H1 (cell line): ENCODE measurements around the gene NCF4. TPM values are rescaled to one million over a fixed set of nuclear protein-coding genes. Genes with fewer than 3 reads are reported as not detected.

Experiments used
- CTCF ChIA-PET: fragments of 300-600 bp; sonication (Branson Sonifier 250); formaldehyde crosslinking; loops from one replicate; lab custom pipeline; 2021; ENCODE audit not compliant: partially characterized antibody; lab: Charles Lee
- POLR2A ChIA-PET: fragments of 300-600 bp; sonication (Branson Sonifier 250); formaldehyde crosslinking; loops from one replicate; lab custom pipeline; 2021; ENCODE audit warnings: inconsistent platforms; ENCODE audit not compliant: partially characterized antibody; lab: Charles Lee
- DNase-seq, 2 experiments: peaks; one replicate each; pipeline versions ENCODE4 v3.0.0 to v3.0.0-alpha.2; 2010 to 2022; ENCODE audit warnings: low spot score in 2 of 2, low read depth in 1 of 2, mixed read lengths in 1 of 2
- FAIRE-seq: peaks from 2 replicates; lab custom pipeline; 2011; peaks lifted over from hg19 to GRCh38; lab: Jason Lieb, UNC
- H2AFZ ChIP-seq: 2 replicates; pipeline ENCODE4 v1.8.1; 2012; ENCODE audit warnings: low read length, inconsistent platforms
- H2AK5ac ChIP-seq: 2 replicates; pipeline ENCODE4 v1.6.1; 2013; ENCODE audit warnings: low read depth, low read length
- H2BK120ac ChIP-seq: replicated peaks from 2 replicates; pipeline ENCODE3; 2013; ENCODE audit warnings: low read depth, low read length, inconsistent platforms
- H2BK12ac ChIP-seq: 2 replicates; pipeline ENCODE4 v1.6.1; 2013; ENCODE audit warnings: low read depth, low read length
- H2BK15ac ChIP-seq: 2 replicates; pipeline ENCODE4 v1.6.1; 2013; ENCODE audit warnings: low read length
- H2BK20ac ChIP-seq: 2 replicates; pipeline ENCODE4 v1.6.1; 2013; ENCODE audit warnings: low read length
- H2BK5ac ChIP-seq: 2 replicates; pipeline ENCODE4 v1.6.1; 2013; ENCODE audit warnings: low read depth, low read length
- H3K14ac ChIP-seq: 2 replicates; pipeline ENCODE4 v1.6.1; 2013; ENCODE audit warnings: inconsistent platforms; ENCODE audit not compliant: insufficient read length
- H3K18ac ChIP-seq: 2 replicates; pipeline ENCODE4 v1.6.1; 2013; ENCODE audit warnings: low read length; ENCODE audit errors: extremely low read depth
- H3K23ac ChIP-seq: 2 replicates; pipeline ENCODE4 v1.6.1; 2013; ENCODE audit warnings: inconsistent platforms; ENCODE audit not compliant: insufficient read length
- H3K23me2 ChIP-seq: 2 replicates; pipeline ENCODE4 v1.6.1; 2013; ENCODE audit warnings: low read depth, low read length
- H3K27ac ChIP-seq: 2 replicates; pipeline ENCODE4 v1.6.1; 2011; ENCODE audit warnings: low read depth, low read length, inconsistent platforms
- H3K27me3 ChIP-seq, 4 experiments: replicated peaks in 1 of 4; 1 replicate in 1 of 4; 2 replicates in 3 of 4; pipeline versions ENCODE4 v1.6.1 to v1.8.1; 2011 to 2013; ENCODE audit warnings: low read length in 3 of 4, mild to moderate bottlenecking in 3 of 4, inconsistent platforms in 2 of 4, mixed read lengths in 2 of 4, moderate library complexity in 1 of 4; ENCODE audit not compliant: control insufficient read depth in 3 of 4, insufficient read depth in 3 of 4; ENCODE audit errors: extremely low read depth in 1 of 4
- H3K36me3 ChIP-seq, 4 experiments: 2 replicates each; pipeline versions ENCODE4 v1.6.1 to v1.8.1; 2011 to 2013; ENCODE audit warnings: mild to moderate bottlenecking in 4 of 4, low read length in 3 of 4, moderate library complexity in 2 of 4, control low read depth in 1 of 4, inconsistent platforms in 1 of 4; ENCODE audit not compliant: insufficient read depth in 4 of 4, control insufficient read depth in 2 of 4
- H3K4ac ChIP-seq: replicated peaks from 2 replicates; pipeline ENCODE3; 2013; ENCODE audit warnings: low read length, low read depth, mixed read lengths, inconsistent platforms; ENCODE audit not compliant: insufficient read length
- H3K4me1 ChIP-seq, 4 experiments: replicated peaks in 1 of 4; 1 replicate in 1 of 4; 2 replicates in 3 of 4; pipeline versions ENCODE4 v1.6.1 to v1.8.1; 2011 to 2013; ENCODE audit warnings: low read length in 3 of 4, inconsistent platforms in 2 of 4, mixed read lengths in 1 of 4; ENCODE audit not compliant: insufficient read depth in 4 of 4, control insufficient read depth in 3 of 4
- H3K4me2 ChIP-seq, 2 experiments: 2 replicates each; pipeline versions ENCODE4 v1.6.1 to v1.8.1; 2011 to 2013; ENCODE audit warnings: low read depth in 2 of 2, low read length in 2 of 2, control low read depth in 1 of 2, inconsistent platforms in 1 of 2, mild to moderate bottlenecking in 1 of 2; ENCODE audit not compliant: insufficient read depth in 1 of 2
- H3K4me3 ChIP-seq, 4 experiments: fragments of 200-600, 300-600 bp in 1 of 4; sonication (generic), shearing (Covaris generic), sonication (Bioruptor Twin) in 1 of 4; 2 replicates each; pipeline versions ENCODE4 v1.5.1 to v1.8.1; 2011 to 2016; ENCODE audit warnings: low read length in 4 of 4, low read depth in 3 of 4, control low read depth in 2 of 4, inconsistent platforms in 2 of 4, mild to moderate bottlenecking in 2 of 4, mixed read lengths in 1 of 4, moderate library complexity in 1 of 4; ENCODE audit not compliant: insufficient read depth in 2 of 4; ENCODE audit errors: extremely low read depth in 1 of 4
- H3K56ac ChIP-seq: replicated peaks from 2 replicates; pipeline ENCODE3; 2013; ENCODE audit warnings: low read depth, mild to moderate bottlenecking, mixed read lengths, low read length, inconsistent platforms; ENCODE audit not compliant: insufficient read length
- H3K79me1 ChIP-seq: 2 replicates; pipeline ENCODE4 v1.6.1; 2013; ENCODE audit warnings: low read depth, low read length, control low read depth
- H3K79me2 ChIP-seq, 2 experiments: 2 replicates each; pipeline versions ENCODE4 v1.6.1 to v1.8.1; 2012 to 2013; ENCODE audit warnings: low read length in 2 of 2, mild to moderate bottlenecking in 2 of 2, inconsistent platforms in 1 of 2; ENCODE audit not compliant: insufficient read depth in 2 of 2, control insufficient read depth in 1 of 2
- H3K9ac ChIP-seq, 4 experiments: replicated peaks in 1 of 4; 1 replicate in 1 of 4; 2 replicates in 3 of 4; pipeline versions ENCODE4 v1.6.1 to v1.8.1; 2011 to 2013; ENCODE audit warnings: low read depth in 3 of 4, low read length in 3 of 4, control low read depth in 2 of 4, mild to moderate bottlenecking in 2 of 4, moderate library complexity in 2 of 4, inconsistent platforms in 1 of 4; ENCODE audit errors: extremely low read depth in 1 of 4
- H3K9me3 ChIP-seq, 2 experiments: 2 replicates each; pipeline versions ENCODE4 v1.6.1 to v1.8.1; 2012 to 2013; ENCODE audit warnings: mild to moderate bottlenecking in 2 of 2, moderate library complexity in 2 of 2, control low read depth in 1 of 2, inconsistent platforms in 1 of 2, low read depth in 1 of 2, low read length in 1 of 2, mixed read lengths in 1 of 2; ENCODE audit not compliant: insufficient read depth in 2 of 2
- H4K20me1 ChIP-seq, 2 experiments: replicated peaks in 1 of 2; 2 replicates each; pipeline versions ENCODE3 to v1.8.1; 2011 to 2013; ENCODE audit warnings: inconsistent platforms in 2 of 2, low read length in 2 of 2, mild to moderate bottlenecking in 1 of 2; ENCODE audit not compliant: insufficient read depth in 2 of 2, control insufficient read depth in 1 of 2
- H4K5ac ChIP-seq: 2 replicates; pipeline ENCODE4 v1.6.1; 2013; ENCODE audit warnings: low read length, low read depth, mixed read lengths, inconsistent platforms; ENCODE audit not compliant: insufficient read length
- H4K8ac ChIP-seq: 2 replicates; pipeline ENCODE4 v1.8.0; 2013; ENCODE audit warnings: mild to moderate bottlenecking, moderate library complexity, low read length, inconsistent platforms; ENCODE audit not compliant: insufficient read depth; ENCODE audit errors: extremely low read depth
- H4K91ac ChIP-seq: replicated peaks from 2 replicates; pipeline ENCODE3; 2013; ENCODE audit warnings: low read length, mixed read lengths, inconsistent platforms; ENCODE audit not compliant: insufficient read length
- ATF3 ChIP-seq: IDR thresholded peaks from 2 replicates; pipeline ENCODE4 v1.6.1; 2011; ENCODE audit warnings: low read depth, mild to moderate bottlenecking, low read length; ENCODE audit not compliant: insufficient read depth
- NRF1 ChIP-seq: IDR thresholded peaks from 2 replicates; pipeline ENCODE4 v1.6.1; 2011; ENCODE audit warnings: mild to moderate bottlenecking, low read depth, low read length, improper control_type of control experiment
- SP4 ChIP-seq: IDR thresholded peaks from 2 replicates; pipeline ENCODE4 v1.6.1; 2012; ENCODE audit warnings: low read length, inconsistent platforms
- SUZ12 ChIP-seq: fragments of 200-600 bp; sonication (generic); IDR thresholded peaks from 2 replicates; pipeline ENCODE4 v1.6.1; 2012; ENCODE audit warnings: mild to moderate bottlenecking, inconsistent platforms, low read length, moderate library complexity, mixed read lengths
- WGBS, 2 experiments: shearing (Covaris generic) in 1 of 2; methylation state at CpG; one replicate each; pipeline versions ENCODE4 v1.1.6 to v1.1.7; 2013 to 2015; ENCODE audit warnings: low lambda C conversion rate in 2 of 2, mixed read lengths in 2 of 2, inconsistent platforms in 1 of 2, low coverage in 1 of 2, missing lambda C conversion rate in 1 of 2; ENCODE audit not compliant: insufficient replicate concordance in 2 of 2, insufficient coverage in 1 of 2, insufficient read length in 1 of 2; ENCODE audit errors: extremely low coverage in 1 of 2, missing lambda C conversion rate in 1 of 2; 5-methylcytosine and 5-hydroxymethylcytosine counted together
- polyA plus RNA-seq, 7 experiments: library from polyadenylated mRNA; depleted of rRNA in 3 of 7; stranded (reverse) in 5 of 7; unstranded in 2 of 7; fragments of >200 nt in 5 of 7; fragments of 200-250 nt in 2 of 7; gene quantifications; 1 replicate in 5 of 7; 2 replicates in 1 of 7; 4 replicates in 1 of 7; pipeline versions ENCODE4 v1.2.1 to v1.2.3, GENCODE V29; 2011 to 2013; ENCODE audit warnings: missing spikeins in 2 of 7, mixed read lengths in 2 of 7
- total RNA-seq: library from RNA; stranded (reverse); fragmentation: NEBNext Ultra II Directional; extraction: Animal tissue kit (Norgen Biotek cat#: 25700); gene quantifications from 2 replicates; pipeline ENCODE4 v1.2.1, GENCODE V29; 2021

NCF4 gene
- total and polyA plus RNA-seq, 2 of the 8 experiments (the other 6 are each of a cell fraction or from before 2014, with no cell fraction given): 0.20 TPM; not detected in 1

DNA sequence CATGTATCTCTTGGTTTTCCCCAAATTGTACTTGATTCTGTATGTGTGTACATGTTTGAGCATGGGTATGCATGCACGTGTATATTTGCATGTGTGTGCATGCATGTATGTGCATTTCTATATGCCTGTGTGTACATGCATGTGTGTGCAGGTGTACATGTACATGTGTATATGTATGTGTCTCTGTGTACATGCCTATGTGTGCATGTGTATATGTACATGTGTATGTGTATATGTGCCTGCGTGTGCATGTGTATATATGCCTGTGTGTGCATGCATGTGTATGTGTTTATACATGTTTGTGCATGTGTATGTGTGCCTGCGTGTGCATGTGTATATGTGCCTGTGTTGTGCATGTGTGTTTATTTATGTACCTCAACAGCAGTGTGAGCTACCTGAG lies 5.3 kb upstream of the NCF4 start:
- Histone ChIP-seq H3K9me3 (peaks cover 0 to 2% of the 10 kb centered on the region in 2 experiments; a peak in 1 of 4 replicates), H2BK20ac (no peak overlapping the region), H3K27me3 (peaks cover 1 to 16% (median 10%) of the 10 kb centered on the region in 4 experiments), H3K23ac (no peak overlapping the region), H3K23me2 (no peaks in the 10 kb centered on the region), H3K4me1 (peaks cover 0 to 3% (median under 1%) of the 10 kb centered on the region in 4 experiments; a peak in 2 of 7 replicates), H3K36me3 (no peaks in the 10 kb centered on the region), H4K20me1 (peaks cover 0 to 2% of the 10 kb centered on the region in 2 experiments), H4K8ac (no peak overlapping the region), H2BK120ac (no peak overlapping the region), H2BK5ac (no peak overlapping the region), H2AK5ac (peak overlapping the region; percentile 0; the same call in 1 of the 2 replicates), H3K79me1 (no peaks in the 10 kb centered on the region), H3K14ac (no peak overlapping the region), H2AFZ (no peak overlapping the region), H3K18ac (no peak overlapping the region), H2BK15ac (0 out of 2 replicates have a peak overlapping the region, but pooled peaks have one; percentile 46), H3K79me2 (no peaks in the 10 kb centered on the region), H2BK12ac (no peak overlapping the region), H3K27ac (no peak overlapping the region), H3K4ac (no peak overlapping the region), H4K91ac (no peak overlapping the region), H3K56ac (no peak overlapping the region), H4K5ac (no peak overlapping the region), H3K9ac (no peak overlapping the region), H3K4me3 (no peak overlapping the region), H3K4me2 (no peak overlapping the region)
- 84% methylated on average over 3 of the region's 3 CpGs; no CpG with 5 or more reads in 1 of the 2 experiments for WGBS, 2 experiments
- CTCF ChIA-PET: interaction anchor here (0.8 to 7.6 kb wide), 37 partner anchors 9 to 326 kb away, joined by 3 to 96 read pairs (median 7); partner anchors contain the start of genes EIF3D, IFT27, MPST and TST
- DNase-seq: no peak
- POLR2A ChIA-PET: interaction anchor here (1.5 kb wide), 1 partner anchor 72 kb away, joined by 4 read pairs; no protein-coding TSS in a partner anchor
- no peak for FAIRE-seq
- TF ChIP-seq NRF1: no peak
- no peak for TF ChIP-seq ATF3
- no peak for TF ChIP-seq SP4
- 0 out of 2 replicates have a peak, but pooled peaks have one; percentile 2 for TF ChIP-seq SUZ12
